22Rv1 (cell line): ENCODE measurements around the gene ZCCHC9.
"Not testable (repeated sequence)": the region's sequence is repeated elsewhere in the genome, so short reads cannot be mapped to it uniquely, and the experiment has no call there.

Experiments
- H3K27ac ChIP-seq: fragments of 450-650 bp; 2 replicates; pipeline ENCODE4 v1.5.1; 2017
- ZFX ChIP-seq: fragments of 450-650 bp; IDR thresholded peaks from 2 replicates; pipeline ENCODE4 v1.6.1; 2017; ENCODE audit warnings: antibody characterized with exemption, borderline replicate concordance
- TF ChIP-seq, protein P1 (sequence below): fragments of 450-650 bp; IDR thresholded peaks from 2 replicates; pipeline ENCODE4 v1.5.1; 2017; ENCODE audit warnings: mild to moderate bottlenecking

Gene ZCCHC9

GRCh38 chr5:81268521-81269196, 32.7 kb upstream of the ZCCHC9 start:
- no peak for TF ChIP-seq ZFX
- TF ChIP-seq, protein P1, sequence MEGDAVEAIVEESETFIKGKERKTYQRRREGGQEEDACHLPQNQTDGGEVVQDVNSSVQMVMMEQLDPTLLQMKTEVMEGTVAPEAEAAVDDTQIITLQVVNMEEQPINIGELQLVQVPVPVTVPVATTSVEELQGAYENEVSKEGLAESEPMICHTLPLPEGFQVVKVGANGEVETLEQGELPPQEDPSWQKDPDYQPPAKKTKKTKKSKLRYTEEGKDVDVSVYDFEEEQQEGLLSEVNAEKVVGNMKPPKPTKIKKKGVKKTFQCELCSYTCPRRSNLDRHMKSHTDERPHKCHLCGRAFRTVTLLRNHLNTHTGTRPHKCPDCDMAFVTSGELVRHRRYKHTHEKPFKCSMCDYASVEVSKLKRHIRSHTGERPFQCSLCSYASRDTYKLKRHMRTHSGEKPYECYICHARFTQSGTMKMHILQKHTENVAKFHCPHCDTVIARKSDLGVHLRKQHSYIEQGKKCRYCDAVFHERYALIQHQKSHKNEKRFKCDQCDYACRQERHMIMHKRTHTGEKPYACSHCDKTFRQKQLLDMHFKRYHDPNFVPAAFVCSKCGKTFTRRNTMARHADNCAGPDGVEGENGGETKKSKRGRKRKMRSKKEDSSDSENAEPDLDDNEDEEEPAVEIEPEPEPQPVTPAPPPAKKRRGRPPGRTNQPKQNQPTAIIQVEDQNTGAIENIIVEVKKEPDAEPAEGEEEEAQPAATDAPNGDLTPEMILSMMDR, result no peak
- H3K27ac ChIP-seq, result 0 out of 2 replicates have a peak overlapping the region, but pooled peaks have one; percentile 4

DNA sequence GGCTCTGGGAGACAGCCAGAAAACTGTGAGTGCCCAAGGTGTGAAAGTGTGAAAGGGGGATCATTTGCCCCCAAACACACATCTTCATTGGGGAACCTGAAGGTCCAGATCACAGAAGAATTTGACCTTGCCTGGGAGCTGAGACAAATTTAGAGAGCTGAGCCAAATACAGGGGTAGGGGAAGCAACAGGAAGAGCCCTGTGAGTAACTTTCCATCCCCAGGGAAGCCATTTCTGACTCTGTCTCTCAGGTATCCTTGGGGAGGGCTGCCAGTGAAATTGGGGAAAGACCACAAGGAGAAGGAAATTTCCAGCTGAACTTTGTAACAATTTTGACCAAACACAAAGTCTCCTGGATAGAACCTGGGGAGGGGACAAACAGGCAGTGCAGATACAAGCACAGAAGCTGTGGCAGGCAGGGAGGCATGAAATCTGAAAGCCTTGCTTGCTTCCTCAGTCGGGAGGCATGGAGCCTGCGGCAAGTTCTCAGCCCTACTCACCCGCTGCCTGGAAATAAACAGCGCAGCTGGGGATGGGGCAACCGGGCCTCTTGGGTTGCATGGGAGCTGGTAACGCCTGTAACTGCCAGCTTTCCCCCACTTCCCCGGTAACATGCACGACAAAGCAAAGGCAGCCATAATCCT, 31.5 kb upstream of the ZCCHC9 start:
- TF ChIP-seq, protein P1, result no peak
- no peak for TF ChIP-seq ZFX
- no peak overlapping the region for H3K27ac ChIP-seq

GRCh38 chr5:81270394-81271027, 30.9 kb upstream of the ZCCHC9 start:
- not testable (repeated sequence) for H3K27ac ChIP-seq

DNA sequence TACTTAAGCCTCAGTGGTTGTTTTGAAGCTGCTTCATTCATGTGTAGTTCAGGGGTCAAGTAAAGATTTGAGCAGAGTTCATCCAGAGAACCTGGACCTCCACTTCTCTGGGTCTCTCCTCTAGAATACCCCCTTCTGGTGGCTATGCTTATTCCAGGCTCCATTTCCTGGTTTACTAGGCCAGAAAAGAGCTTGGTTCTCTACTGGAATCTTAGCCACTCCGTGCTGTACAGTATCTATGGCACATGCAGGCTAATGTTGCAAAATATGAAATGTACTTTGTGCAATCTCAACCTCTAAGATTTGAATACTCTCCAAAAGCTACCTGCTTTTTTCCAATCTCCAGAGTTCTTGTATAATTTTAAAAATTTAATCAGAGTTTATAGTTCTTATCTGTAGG, 17.4 kb upstream of the ZCCHC9 start:
- TF ChIP-seq, protein P1, result no peak
- no peak for TF ChIP-seq ZFX
- no peak overlapping the region for H3K27ac ChIP-seq

DNA sequence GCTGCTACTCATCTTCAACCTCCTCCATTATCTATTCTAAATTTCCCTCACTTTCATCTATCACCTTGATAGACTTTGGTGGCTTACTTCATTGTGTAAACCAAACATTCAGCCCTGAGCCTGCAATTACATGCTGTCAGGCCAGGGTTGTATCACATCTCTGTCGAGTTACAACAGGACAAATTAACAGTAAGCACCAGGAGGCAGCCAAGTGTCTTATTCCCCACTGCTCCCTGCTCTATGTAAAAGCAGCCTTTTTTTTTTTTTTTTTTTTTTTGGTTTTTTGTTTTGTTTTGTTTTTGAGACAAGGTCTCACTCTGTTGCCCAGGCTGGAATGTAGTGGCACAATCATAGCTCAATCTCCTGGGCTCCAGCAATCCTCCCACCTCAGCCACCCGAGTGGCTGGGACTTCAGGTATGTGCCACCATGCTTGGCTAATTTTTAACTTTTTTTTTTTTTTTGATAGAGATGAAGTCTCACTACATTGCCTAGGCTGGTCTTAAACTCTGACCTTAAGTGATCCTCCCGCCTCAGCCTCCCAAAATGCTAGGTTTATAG, 15.2 kb upstream of the ZCCHC9 start:
- H3K27ac ChIP-seq, result no peak overlapping the region
- TF ChIP-seq, protein P1, result no peak
- no peak for TF ChIP-seq ZFX

GRCh38 chr5:81288021-81288433, 13.4 kb upstream of the ZCCHC9 start:
- TF ChIP-seq ZFX, result no peak
- TF ChIP-seq, protein P1, result no peak
- no peak overlapping the region for H3K27ac ChIP-seq

- H3K27ac ChIP-seq, result no peak overlapping the region
- TF ChIP-seq ZFX, result no peak
- TF ChIP-seq, protein P1, result no peak
These were observed 11.2 kb upstream of the ZCCHC9 start for GRCh38 chr5:81290146-81290545.
